PFSK-1 (cell line): ENCODE data around the gene SLC8A1.

Experiments
- POLR2AphosphoS5 ChIP-seq: IDR thresholded peaks from 2 replicates; pipeline ENCODE4 v1.6.1; 2012; ENCODE audit warnings: low read depth, mild to moderate bottlenecking, control low read depth, low read length, moderate library complexity
- REST ChIP-seq, 2 experiments: IDR thresholded peaks; 2 replicates each; pipeline versions ENCODE4 v1.6.1 to v1.8.0; 2011 to 2012; ENCODE audit warnings: low read depth in 2 of 2, low read length in 2 of 2, control low read depth in 1 of 2, inconsistent platforms in 1 of 2, mild to moderate bottlenecking in 1 of 2, moderate library complexity in 1 of 2; ENCODE audit not compliant: insufficient read depth in 1 of 2
- SIN3A ChIP-seq: IDR thresholded peaks from 2 replicates; pipeline ENCODE4 v1.6.1; 2012; ENCODE audit warnings: mild to moderate bottlenecking, low read length, moderate library complexity, borderline replicate concordance; ENCODE audit not compliant: insufficient read depth
- TAF1 ChIP-seq: IDR thresholded peaks from 2 replicates; pipeline ENCODE4 v1.6.1; 2012; ENCODE audit warnings: low read length, control low read depth, borderline replicate concordance; ENCODE audit not compliant: insufficient read depth

GRCh38 chr2:40271094-40271493, 180.8 kb downstream of the SLC8A1 start:
- TF ChIP-seq POLR2AphosphoS5 = no peak
- no peak for TF ChIP-seq TAF1
- TF ChIP-seq REST (IDR thresholded peaks at IDR 0.05; ENCODE audit: insufficient read depth in 1 of 2, low read depth in 2 of 2, low read length in 2 of 2) = no peak
- TF ChIP-seq SIN3A = no peak
